NT2/D1 (cell line): ENCODE results near the gene KCNK7.

Source experiments
- DNase-seq: peaks from one replicate; pipeline ENCODE4 v3.0.0-alpha.2; 2011; ENCODE audit warnings: low read depth, low spot score
- H3K27me3 ChIP-seq: 2 replicates; pipeline ENCODE4 v1.6.0; 2011; ENCODE audit warnings: mild to moderate bottlenecking; ENCODE audit not compliant: insufficient read length, insufficient read depth
- H3K36me3 ChIP-seq: 2 replicates; pipeline ENCODE4 v1.6.1; 2011; ENCODE audit warnings: mild to moderate bottlenecking, low read length, mixed read lengths; ENCODE audit not compliant: insufficient read depth, insufficient read length
- H3K4me1 ChIP-seq: 2 replicates; pipeline ENCODE4 v1.5.1; 2011; ENCODE audit not compliant: insufficient read depth, insufficient read length
- H3K4me3 ChIP-seq: 2 replicates; pipeline ENCODE4 v1.5.1; 2011; ENCODE audit warnings: low read depth; ENCODE audit not compliant: insufficient read length
- H3K9ac ChIP-seq: 2 replicates; pipeline ENCODE4 v1.6.0; 2011; ENCODE audit warnings: low read depth; ENCODE audit not compliant: insufficient read length
- H3K9me3 ChIP-seq: 2 replicates; pipeline ENCODE4 v1.5.1; 2011; ENCODE audit warnings: mild to moderate bottlenecking, low read length; ENCODE audit not compliant: insufficient read depth
- SUZ12 ChIP-seq: IDR thresholded peaks from 2 replicates; pipeline ENCODE4 v1.6.1; 2011; ENCODE audit not compliant: insufficient read length, insufficient read depth; ENCODE audit errors: extremely low read depth
- YY1 ChIP-seq: IDR thresholded peaks from 2 replicates; pipeline ENCODE4 v1.6.1; 2011; ENCODE audit not compliant: insufficient read length, insufficient read depth
- ZNF274 ChIP-seq: IDR thresholded peaks from 2 replicates; pipeline ENCODE4 v1.6.1; 2011; ENCODE audit warnings: mild to moderate bottlenecking, low read depth, low read length

Gene KCNK7

GRCh38 chr11:65551572-65552387, 43.8 kb downstream of the KCNK7 start:
- H3K4me3 ChIP-seq, result no peak overlapping the region
- peak overlapping the region; percentile 37 for H3K9ac ChIP-seq
- DNase-seq, result no peak
- peaks cover 45% of the 10 kb centered on the region for H3K4me1 ChIP-seq
- H3K9me3 ChIP-seq, result no peaks in the 10 kb centered on the region
- H3K27me3 ChIP-seq, result peaks cover 2% of the 10 kb centered on the region
- H3K36me3 ChIP-seq, result no peaks in the 10 kb centered on the region
- no peak for TF ChIP-seq YY1
- no peak for TF ChIP-seq SUZ12
- no peak for TF ChIP-seq ZNF274

GRCh38 chr11:65549096-65549495, 46.5 kb downstream of the KCNK7 start:
- Histone ChIP-seq H3K9ac (no peak overlapping the region), H3K4me1 (peaks cover 32% of the 10 kb centered on the region), H3K4me3 (no peak overlapping the region), H3K27me3 (peaks cover 22% of the 10 kb centered on the region), H3K9me3 (no peaks in the 10 kb centered on the region), H3K36me3 (no peaks in the 10 kb centered on the region)
- DNase-seq, result no peak
- TF ChIP-seq SUZ12, result no peak
- no peak for TF ChIP-seq YY1
- TF ChIP-seq ZNF274, result no peak

- Histone ChIP-seq H3K4me3 (no peak overlapping the region), H3K36me3 (no peaks in the 10 kb centered on the region), H3K9ac (peak overlapping the region; percentile 6), H3K27me3 (peaks cover 22% of the 10 kb centered on the region), H3K4me1 (peaks cover 27% of the 10 kb centered on the region), H3K9me3 (no peaks in the 10 kb centered on the region)
- TF ChIP-seq ZNF274 (no peak), SUZ12 (no peak), YY1 (no peak)
- DNase-seq, result no peak
Measured at GRCh38 chr11:65548395-65548794, 47.2 kb downstream of the KCNK7 start.

- TF ChIP-seq YY1, result no peak
- TF ChIP-seq ZNF274, result no peak
- no peak for TF ChIP-seq SUZ12
- H3K9me3 ChIP-seq, result no peaks in the 10 kb centered on the region
- H3K9ac ChIP-seq, result no peak overlapping the region
- peaks cover 22% of the 10 kb centered on the region for H3K27me3 ChIP-seq
- DNase-seq, result no peak
- H3K4me3 ChIP-seq, result no peak overlapping the region
- no peaks in the 10 kb centered on the region for H3K36me3 ChIP-seq
- peaks cover 21% of the 10 kb centered on the region for H3K4me1 ChIP-seq
Measured at GRCh38 chr11:65547446-65548125, 48.0 kb downstream of the KCNK7 start.

GRCh38 chr11:65546217-65546958, 49.2 kb downstream of the KCNK7 start:
- Histone ChIP-seq H3K27me3 (peaks cover 22% of the 10 kb centered on the region), H3K4me1 (peaks cover 15% of the 10 kb centered on the region), H3K36me3 (no peaks in the 10 kb centered on the region), H3K9ac (peak overlapping the region; percentile 59), H3K4me3 (peak overlapping the region; percentile 44), H3K9me3 (no peaks in the 10 kb centered on the region)
- TF ChIP-seq ZNF274, result no peak
- TF ChIP-seq YY1, result no peak
- no peak for TF ChIP-seq SUZ12
- no peak for DNase-seq

- H3K4me3 ChIP-seq, result peak overlapping the region; percentile 44
- peaks cover 11% of the 10 kb centered on the region for H3K4me1 ChIP-seq
- H3K9me3 ChIP-seq, result no peaks in the 10 kb centered on the region
- TF ChIP-seq SUZ12 (no peak), YY1 (no peak), ZNF274 (no peak)
- H3K9ac ChIP-seq, result no peak overlapping the region
- no peak for DNase-seq
- no peaks in the 10 kb centered on the region for H3K36me3 ChIP-seq
- H3K27me3 ChIP-seq, result peaks cover 22% of the 10 kb centered on the region
Measured at GRCh38 chr11:65545853-65546216, 49.8 kb downstream of the KCNK7 start.
